Stimulated activated CD8-positive, alpha-beta memory T cell treated with anti-CD3 and anti-CD28 coated beads, Interleukin-12 subunit alpha, Interleukin-12 subunit beta, amount 100 ng/mL, for 1 hour (primary cell): ENCODE results near the gene CYBB.
"Not testable (repeated sequence)": the region's sequence is repeated elsewhere in the genome, so short reads cannot be mapped to it uniquely, and the experiment has no call there.

ENCODE experiments used
- DNase-seq: peaks from one replicate; pipeline ENCODE4 v3.0.0-alpha.2; 2020; ENCODE audit warnings: low read depth

Gene CYBB

GRCh38 chrX:37779857-37780256 lies at the start of gene CYBB:
TSS of gene CYBB (plus strand) at chrX:37780059. CDS start at chrX:37780078, 19 bp downstream.
- DNase-seq = no peak

GRCh38 chrX:37745354-37745753 lies 34.5 kb upstream of the CYBB start:
- DNase-seq = peak; percentile 55

DNA sequence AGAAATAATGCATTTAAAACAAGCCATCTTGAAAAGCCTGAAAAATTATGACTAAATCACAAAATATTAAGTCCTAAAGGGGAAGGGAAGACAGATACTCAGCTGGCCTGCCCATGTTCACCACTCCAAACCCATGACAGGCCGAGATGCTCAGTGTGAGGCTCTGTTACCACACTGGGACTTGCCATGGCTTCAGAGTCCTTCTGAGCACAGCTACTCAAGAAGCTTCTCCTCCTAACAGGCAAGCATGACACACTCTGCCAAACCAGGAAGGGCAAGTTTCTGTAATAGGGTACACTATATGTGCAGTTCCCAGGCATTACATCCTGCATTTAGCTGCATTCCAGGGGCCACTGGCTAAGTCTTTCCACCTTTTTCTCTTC lies 34.0 kb upstream of the CYBB start:
- no peak for DNase-seq

- DNase-seq = no peak
These were observed 33.5 kb upstream of the CYBB start for GRCh38 chrX:37746218-37746941.

DNA sequence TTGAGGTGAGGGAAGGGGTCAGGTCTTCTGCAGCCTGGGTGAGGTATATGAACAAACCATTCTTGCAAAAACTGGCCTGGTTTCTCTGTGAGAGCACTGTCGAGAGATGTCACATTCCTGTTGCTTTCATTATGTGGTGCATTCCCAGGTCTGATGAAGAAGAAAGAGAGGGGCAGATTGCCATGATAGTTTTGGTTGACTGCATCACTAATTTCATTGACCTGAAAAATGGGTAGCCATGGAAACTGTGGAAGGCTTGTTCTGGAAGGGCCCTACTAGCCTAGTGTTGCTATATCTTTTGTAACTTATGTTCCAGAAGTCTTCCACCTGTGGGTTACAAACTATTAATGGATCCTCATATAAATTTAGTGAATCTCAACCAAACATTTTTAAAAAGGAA lies 32.9 kb upstream of the CYBB start:
- no peak for DNase-seq

DNA sequence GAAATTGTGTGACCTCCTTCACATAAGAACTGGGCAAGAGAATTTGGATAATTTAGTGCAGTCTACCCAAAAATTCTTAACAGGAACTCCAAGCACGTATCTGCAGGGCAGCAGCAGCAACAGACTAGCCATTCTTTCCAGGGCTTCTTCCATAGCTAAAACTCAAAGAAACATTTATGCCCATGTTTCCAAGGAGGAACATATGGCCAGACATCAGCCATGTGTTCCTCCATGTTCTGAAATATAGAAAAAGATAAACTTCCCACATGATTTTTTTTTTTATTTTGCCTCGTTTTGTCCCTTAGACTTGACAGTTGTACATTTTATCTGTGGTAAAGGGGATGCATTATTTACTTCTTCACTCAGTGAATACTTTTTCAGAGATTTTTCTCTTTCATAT lies 27.6 kb upstream of the CYBB start:
- DNase-seq = no peak

DNA sequence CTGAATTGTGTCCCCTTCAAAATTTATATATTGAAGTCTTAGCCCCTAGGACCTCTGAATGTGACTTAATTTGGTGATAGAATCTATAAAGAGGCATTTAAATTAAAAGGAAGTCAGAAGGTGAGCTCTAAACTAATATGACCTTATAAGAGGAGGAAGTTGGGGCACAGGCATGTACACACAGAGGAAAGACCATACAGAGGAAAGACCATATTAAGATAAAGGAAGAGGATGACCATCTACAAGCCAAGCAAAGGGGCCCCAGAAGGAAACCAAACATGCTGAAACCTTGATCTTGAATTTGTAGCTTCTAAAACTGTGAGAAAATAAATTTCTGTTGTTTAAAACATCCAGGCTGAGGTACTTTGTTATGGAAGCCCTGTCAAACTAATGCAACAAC lies 26.9 kb upstream of the CYBB start:
- DNase-seq = no peak

GRCh38 chrX:37753384-37753783 lies 26.5 kb upstream of the CYBB start:
- no peak for DNase-seq

DNA sequence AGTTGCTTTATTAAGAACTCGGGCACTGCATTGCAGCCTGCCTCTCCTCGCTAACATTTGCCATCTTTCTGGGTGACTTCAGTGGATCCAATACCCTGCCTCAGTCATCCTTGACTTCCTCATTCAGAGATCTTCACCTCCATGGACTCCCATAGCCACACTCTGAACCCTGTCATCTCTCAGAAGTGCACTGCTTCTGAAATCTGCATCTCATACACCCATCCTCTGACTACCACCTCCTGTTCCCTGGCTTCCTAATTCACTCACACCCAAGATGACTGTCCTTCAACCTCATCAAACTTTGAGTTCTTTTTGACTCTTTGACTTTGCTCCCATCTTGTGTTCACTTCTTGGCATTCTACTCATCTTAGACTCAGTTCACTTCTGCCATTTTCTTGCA lies 25.3 kb upstream of the CYBB start:
- no peak for DNase-seq

DNA sequence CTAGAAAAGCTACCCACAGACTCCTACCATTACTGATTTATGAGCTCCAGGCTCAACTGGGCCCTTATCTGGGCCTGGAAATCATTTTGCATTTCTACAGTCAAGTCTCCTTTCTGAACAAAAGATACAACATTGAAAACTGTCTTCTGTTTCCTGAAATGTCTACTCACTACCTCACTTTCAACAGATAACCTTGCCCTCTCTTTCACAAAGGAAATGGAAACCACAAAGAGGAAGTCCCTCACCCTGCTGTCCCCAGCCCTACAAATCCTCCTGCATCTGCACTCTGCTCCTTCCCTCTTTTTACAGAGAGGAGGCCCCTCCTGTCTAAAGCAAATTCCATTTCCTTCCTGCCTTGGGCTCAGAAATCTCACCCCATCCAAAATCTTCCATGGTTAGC lies 24.8 kb upstream of the CYBB start:
- no peak for DNase-seq

- no peak for DNase-seq
These were observed 22.8 kb upstream of the CYBB start for GRCh38 chrX:37757082-37757481.

DNA sequence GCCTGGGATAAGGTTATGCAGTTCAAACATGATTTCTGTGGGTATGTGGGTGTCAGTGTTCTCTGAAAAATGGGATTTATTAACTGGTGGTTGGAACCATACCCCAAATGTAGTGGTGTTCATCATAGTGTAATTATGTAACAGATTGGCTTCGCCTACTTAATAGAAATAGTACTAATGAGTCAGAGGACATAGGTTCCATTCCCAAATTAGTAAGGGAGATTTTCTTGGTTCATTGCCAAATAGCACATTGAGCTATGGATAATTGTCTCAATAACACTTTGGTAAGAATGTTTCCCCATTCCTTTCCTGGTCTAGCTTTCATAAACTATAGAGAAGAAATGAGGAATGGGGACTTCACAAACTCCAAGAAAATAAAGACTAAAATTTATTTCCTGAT lies 20.5 kb upstream of the CYBB start:
- no peak for DNase-seq

- no peak for DNase-seq
These were observed 19.9 kb upstream of the CYBB start for GRCh38 chrX:37759878-37760418.

DNA sequence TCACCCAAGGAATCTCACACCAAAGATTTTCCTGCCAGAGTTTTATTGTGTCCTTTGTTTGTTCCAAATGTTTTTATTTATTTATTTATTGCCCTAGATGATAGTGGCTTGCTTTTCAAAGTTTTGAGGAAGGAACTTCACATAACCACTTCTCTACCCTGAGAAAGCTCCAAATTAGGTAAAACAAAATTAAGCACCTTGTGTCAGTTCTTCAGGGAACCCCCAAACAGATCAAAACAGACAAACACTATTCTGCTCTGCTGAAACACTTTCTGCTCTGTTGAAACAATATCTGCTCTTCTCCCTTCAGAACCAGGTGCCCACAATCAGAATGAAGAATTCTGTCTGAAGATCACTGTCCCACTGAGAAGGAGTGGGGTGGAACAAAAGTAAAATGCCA lies 16.5 kb upstream of the CYBB start:
- DNase-seq = no peak

- DNase-seq = no peak
These were observed 14.4 kb upstream of the CYBB start for GRCh38 chrX:37765507-37765906.

DNA sequence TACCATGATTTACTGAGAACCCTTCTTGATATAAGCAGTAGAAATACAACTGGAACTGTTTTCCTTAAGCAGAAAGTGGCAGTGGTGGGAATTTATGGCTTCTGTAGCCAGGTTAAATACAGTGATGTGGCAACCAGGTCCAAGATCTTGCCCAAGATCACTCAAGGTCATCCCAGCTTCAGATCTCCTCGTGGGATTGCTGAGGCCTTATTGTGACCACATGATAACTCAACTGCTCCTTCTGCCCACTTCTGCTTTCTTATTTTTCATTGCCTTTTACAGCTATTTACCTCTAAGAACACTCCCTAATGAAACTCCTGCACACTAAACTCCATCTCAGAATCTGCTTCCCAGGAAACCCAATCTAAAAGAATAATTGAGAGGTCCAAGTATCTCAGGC lies 12.4 kb upstream of the CYBB start:
- no peak for DNase-seq

DNA sequence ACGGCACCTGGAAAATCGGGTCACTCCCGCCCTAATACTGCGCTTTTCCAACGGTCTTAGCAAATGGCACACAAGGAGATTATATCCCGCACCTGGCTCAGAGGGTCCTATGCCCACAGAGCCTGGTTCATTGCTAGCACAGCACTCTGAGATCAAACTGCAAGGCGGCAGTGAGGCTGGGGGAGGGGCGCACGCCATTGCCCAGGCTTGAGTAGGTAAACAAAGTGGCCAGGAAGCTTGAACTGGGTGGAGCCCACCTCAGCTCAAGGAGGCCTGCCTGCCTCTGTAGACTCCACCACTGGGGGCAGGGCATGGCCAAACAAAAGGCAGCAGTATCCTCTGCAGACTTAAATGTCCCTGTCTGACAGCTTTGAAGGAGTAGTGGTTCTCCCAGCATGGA lies 11.0 kb upstream of the CYBB start:
- DNase-seq = not testable (repeated sequence)

- no peak for DNase-seq
These were observed 3.4 kb upstream of the CYBB start for GRCh38 chrX:37776283-37776986.

GRCh38 chrX:37776987-37777325 lies 2.9 kb upstream of the CYBB start:
- no peak for DNase-seq

DNA sequence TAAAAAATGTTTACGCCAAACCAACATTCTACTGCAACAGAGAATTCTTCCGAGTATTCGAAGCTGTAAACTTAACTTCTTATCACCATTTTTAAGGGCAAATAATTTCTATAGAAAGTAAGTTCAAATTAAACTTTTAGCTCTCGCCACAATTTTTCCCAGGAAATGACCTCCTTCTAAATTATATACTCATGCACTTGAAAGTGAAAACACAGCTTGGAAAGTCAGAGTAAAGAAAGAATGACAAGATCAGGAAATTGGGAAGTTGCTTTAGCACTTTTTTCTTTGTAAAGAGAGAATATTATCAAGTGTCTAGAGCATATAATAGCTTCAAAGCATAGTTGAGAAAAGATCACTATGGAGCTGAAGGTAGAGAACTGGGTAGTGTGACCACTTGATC lies 1.2 kb downstream of the CYBB start:
- no peak for DNase-seq

DNA sequence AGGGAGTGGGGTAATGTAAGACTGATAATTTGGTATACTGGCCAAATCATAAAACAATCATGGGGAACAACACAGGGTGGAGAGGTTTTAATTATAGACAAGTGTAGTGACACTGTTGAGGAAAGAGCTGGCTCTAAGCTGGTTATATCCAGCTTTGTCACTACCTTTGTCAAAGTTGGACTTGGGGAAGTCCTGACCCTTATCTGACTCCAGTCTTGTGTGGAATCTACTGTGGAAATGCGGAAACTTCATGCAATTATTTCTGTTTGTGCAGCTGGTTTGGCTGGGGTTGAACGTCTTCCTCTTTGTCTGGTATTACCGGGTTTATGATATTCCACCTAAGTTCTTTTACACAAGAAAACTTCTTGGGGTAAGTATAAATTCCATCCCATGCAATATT lies 2.0 kb downstream of the CYBB start:
- no peak for DNase-seq

DNA sequence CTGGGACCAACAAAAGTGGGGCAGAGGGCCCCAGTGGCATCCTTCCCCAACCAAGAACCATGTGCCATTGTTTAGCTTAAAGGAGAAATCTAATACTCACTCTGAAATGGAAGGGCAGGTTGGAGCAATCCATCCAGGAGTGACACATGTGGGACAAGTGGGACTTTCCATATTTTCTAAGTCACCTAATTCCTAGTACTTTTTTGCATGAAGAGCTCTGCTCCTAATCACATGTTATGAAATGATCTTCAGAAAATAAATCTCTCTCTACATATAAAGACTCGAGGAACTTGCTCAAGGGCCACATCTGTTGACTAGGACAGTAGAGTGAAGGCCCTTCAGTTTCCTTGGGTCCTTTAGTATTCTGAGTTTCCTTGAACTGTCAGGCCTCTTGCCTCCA lies 2.5 kb downstream of the CYBB start:
- no peak for DNase-seq

GRCh38 chrX:37783305-37783704 lies 3.4 kb downstream of the CYBB start:
- no peak for DNase-seq

DNA sequence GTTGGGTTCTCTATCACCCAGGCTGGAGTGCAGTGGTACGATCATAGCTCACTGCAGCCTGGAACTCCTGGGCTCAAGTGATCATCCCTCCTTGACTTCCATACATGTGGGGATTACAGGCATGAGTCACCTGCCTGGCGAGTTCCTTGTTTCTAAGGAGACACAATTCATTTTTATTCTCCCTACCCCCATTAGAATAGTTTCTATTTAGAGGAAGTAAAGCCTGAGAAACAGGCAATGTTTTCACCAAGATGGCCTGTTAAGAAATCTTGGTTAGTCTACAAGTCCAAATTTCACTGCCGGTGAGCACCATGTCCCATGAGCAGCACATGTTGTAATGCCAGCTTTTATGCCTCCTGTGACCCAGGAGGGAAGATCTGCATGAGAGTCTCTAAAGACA lies 5.7 kb downstream of the CYBB start:
- DNase-seq = no peak
